Raji (cell line): ENCODE data around the gene GPSM3.

Source experiments
- POLR2A ChIP-seq: IDR thresholded peaks from 2 replicates; pipeline ENCODE4 v1.6.1; 2011; ENCODE audit warnings: low read depth, low read length, control low read depth; ENCODE audit not compliant: insufficient read depth

Gene GPSM3

GRCh38 chr6:32171234-32171633 is 21.2 kb downstream of the GPSM3 start:
- no peak for TF ChIP-seq POLR2A

GRCh38 chr6:32170294-32170693 is 22.1 kb downstream of the GPSM3 start:
- no peak for TF ChIP-seq POLR2A

GRCh38 chr6:32168807-32169591 is 23.4 kb downstream of the GPSM3 start:
- no peak for TF ChIP-seq POLR2A

GRCh38 chr6:32168350-32168749 is 24.1 kb downstream of the GPSM3 start:
- TF ChIP-seq POLR2A, result no peak

- TF ChIP-seq POLR2A, result no peak
Measured at GRCh38 chr6:32167761-32168262, 24.6 kb downstream of the GPSM3 start.

GRCh38 chr6:32167154-32167760 is 25.2 kb downstream of the GPSM3 start:
- no peak for TF ChIP-seq POLR2A

- no peak for TF ChIP-seq POLR2A
Measured at GRCh38 chr6:32166411-32167061, 25.9 kb downstream of the GPSM3 start.

GRCh38 chr6:32164295-32164694 is 28.1 kb downstream of the GPSM3 start, which contains the start of gene EGFL8:
Gene EGFL8, plus strand, starts transcription at chr6:32164595. Its CDS starts 1,571 bp downstream, at chr6:32166166.
- TF ChIP-seq POLR2A, result no peak

GRCh38 chr6:32163559-32164258 is 28.7 kb downstream of the GPSM3 start:
- no peak for TF ChIP-seq POLR2A

GRCh38 chr6:32158052-32158451 is 34.4 kb downstream of the GPSM3 start:
- no peak for TF ChIP-seq POLR2A

- TF ChIP-seq POLR2A, result no peak
Measured at GRCh38 chr6:32156891-32157290, 35.6 kb downstream of the GPSM3 start.

- peak; percentile 42; the same call in 1 of the 2 replicates for TF ChIP-seq POLR2A
Measured at GRCh38 chr6:32154514-32155161, 37.8 kb downstream of the GPSM3 start.

GRCh38 chr6:32153564-32154513 is 38.6 kb downstream of the GPSM3 start, which contains the start of gene PPT2:
Gene PPT2, plus strand, starts transcription at chr6:32154141. Its CDS starts 454 bp downstream, at chr6:32154595.
- TF ChIP-seq POLR2A, result no peak
